Progenitor cell of endocrine pancreas (in vitro differentiated cells): ENCODE measurements around the gene CLASP2. TPM values are rescaled to one million over a fixed set of nuclear protein-coding genes. Genes with fewer than 3 reads are reported as not detected.
A peak's percentile ranks its signal among the peaks of the same experiment; 100 is the strongest.
"Not testable (repeated sequence)": the region's sequence is repeated elsewhere in the genome, so short reads cannot be mapped to it uniquely, and the experiment has no call there.

Experiments used
- DNase-seq: peaks from one replicate; pipeline ENCODE4 v3.0.0; 2021; ENCODE audit warnings: low spot score; ENCODE audit not compliant: unreplicated experiment
- H3K27ac Mint-ChIP-seq: 2 replicates; pipeline ENCODE4 v1.8.0; 2021; ENCODE audit warnings: mild to moderate bottlenecking, moderate library complexity, mixed read lengths
- H3K27me3 Mint-ChIP-seq: 2 replicates; pipeline ENCODE4 v1.8.0; 2021; ENCODE audit warnings: mixed read lengths
- H3K36me3 Mint-ChIP-seq: 2 replicates; pipeline ENCODE4 v1.8.0; 2022; ENCODE audit warnings: mixed read lengths; ENCODE audit not compliant: insufficient read depth
- H3K4me1 Mint-ChIP-seq: 2 replicates; pipeline ENCODE4 v1.8.0; 2021; ENCODE audit warnings: low read depth, mixed read lengths
- H3K4me3 Mint-ChIP-seq: 2 replicates; pipeline ENCODE4 v1.8.0; 2021; ENCODE audit warnings: low read depth, mild to moderate bottlenecking, moderate library complexity, mixed read lengths
- H3K9me3 Mint-ChIP-seq: 2 replicates; pipeline ENCODE4 v1.8.0; 2021; ENCODE audit warnings: low read depth, mixed read lengths
- total RNA-seq: library from RNA; stranded (reverse); gene quantifications from 2 replicates; pipeline ENCODE4 v1.2.1, GENCODE V29; 2021
- TF ChIP-seq, protein P1 (sequence below): fragments of 200-600 bp; sonication (generic); IDR thresholded peaks from one replicate; pipeline ENCODE4 v1.5.0; 2021; ENCODE audit warnings: antibody characterized with exemption, mild to moderate bottlenecking; ENCODE audit not compliant: unreplicated experiment

Gene CLASP2
- total RNA-seq, 1 donor from 2014 or later, result 58.4 TPM

- peak overlapping the region; percentile 92 for H3K4me3 Mint-ChIP-seq
- H3K4me1 Mint-ChIP-seq, result peaks cover 7% of the 10 kb centered on the region
- no peaks in the 10 kb centered on the region for H3K27me3 Mint-ChIP-seq
- TF ChIP-seq, protein P1, sequence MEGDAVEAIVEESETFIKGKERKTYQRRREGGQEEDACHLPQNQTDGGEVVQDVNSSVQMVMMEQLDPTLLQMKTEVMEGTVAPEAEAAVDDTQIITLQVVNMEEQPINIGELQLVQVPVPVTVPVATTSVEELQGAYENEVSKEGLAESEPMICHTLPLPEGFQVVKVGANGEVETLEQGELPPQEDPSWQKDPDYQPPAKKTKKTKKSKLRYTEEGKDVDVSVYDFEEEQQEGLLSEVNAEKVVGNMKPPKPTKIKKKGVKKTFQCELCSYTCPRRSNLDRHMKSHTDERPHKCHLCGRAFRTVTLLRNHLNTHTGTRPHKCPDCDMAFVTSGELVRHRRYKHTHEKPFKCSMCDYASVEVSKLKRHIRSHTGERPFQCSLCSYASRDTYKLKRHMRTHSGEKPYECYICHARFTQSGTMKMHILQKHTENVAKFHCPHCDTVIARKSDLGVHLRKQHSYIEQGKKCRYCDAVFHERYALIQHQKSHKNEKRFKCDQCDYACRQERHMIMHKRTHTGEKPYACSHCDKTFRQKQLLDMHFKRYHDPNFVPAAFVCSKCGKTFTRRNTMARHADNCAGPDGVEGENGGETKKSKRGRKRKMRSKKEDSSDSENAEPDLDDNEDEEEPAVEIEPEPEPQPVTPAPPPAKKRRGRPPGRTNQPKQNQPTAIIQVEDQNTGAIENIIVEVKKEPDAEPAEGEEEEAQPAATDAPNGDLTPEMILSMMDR, result no peak
- H3K36me3 Mint-ChIP-seq, result peaks cover 3% of the 10 kb centered on the region
- no peaks in the 10 kb centered on the region for H3K9me3 Mint-ChIP-seq
- no peak for DNase-seq
- no peak overlapping the region for H3K27ac Mint-ChIP-seq
Measured at GRCh38 chr3:33447958-33448357, 270.1 kb downstream of the CLASP2 start.

- DNase-seq, H3K4me1 Mint-ChIP-seq, H3K9me3 Mint-ChIP-seq, H3K36me3 Mint-ChIP-seq, H3K27me3 Mint-ChIP-seq: not testable (repeated sequence)
- Mint-ChIP-seq H3K27ac (peak overlapping the region; percentile 83), H3K4me3 (peak overlapping the region; percentile 92)
Measured at GRCh38 chr3:33447256-33447625, 270.8 kb downstream of the CLASP2 start.

Other genes starting within 250 kb of the CLASP2 start
- gene PDCD6IP, start 80.4 kb upstream of the CLASP2 start, total RNA-seq, result 113 and 133 TPM in 2 replicates